ENCODE measurements around the gene OSTF1. TPM values are rescaled to one million over a fixed set of nuclear protein-coding genes. Genes with fewer than 3 reads are reported as not detected.

Gene OSTF1
- total RNA-seq, 2 donors from 2014 or later: 24.5 to 35.8 TPM

GRCh38 chr9:75108571-75108970 lies 20.3 kb downstream of the OSTF1 start:
- no peak overlapping the region for H3K27ac ChIP-seq

DNA sequence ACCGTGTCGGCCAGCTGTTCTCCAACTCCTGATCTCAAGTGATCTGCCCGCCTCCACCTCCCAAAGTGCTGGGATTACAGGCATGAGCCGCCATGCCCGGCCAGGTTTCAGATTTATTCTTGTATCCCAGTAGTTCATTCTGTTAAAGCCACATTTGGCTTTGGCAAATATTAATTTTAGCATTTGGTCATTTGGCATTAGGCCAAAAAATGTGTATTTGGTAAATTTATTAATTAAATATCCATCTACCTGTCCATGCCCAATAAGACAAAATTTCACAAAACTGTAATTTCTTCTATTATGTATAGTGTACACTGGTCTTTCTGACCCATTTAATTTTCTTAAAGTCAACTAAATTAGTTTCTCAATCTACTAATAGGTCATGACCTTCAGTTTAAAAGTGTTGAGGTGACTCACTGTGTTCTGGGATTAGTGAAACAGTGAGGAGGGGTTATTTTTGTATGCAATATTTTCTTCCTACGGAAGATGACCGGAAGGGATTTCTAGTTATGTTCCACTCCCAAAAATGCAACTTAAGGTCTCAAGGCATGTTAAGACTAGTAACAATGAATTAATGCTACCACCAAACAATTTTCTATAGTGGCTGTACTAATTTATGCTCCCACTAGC lies 21.0 kb downstream of the OSTF1 start:
- intact Hi-C loops (cut with DNase I): no loop called here
- TF ChIP-seq POLR2A (IDR thresholded peaks at IDR 0.05) (no peak), POLR2AphosphoS5 (IDR thresholded peaks at IDR 0.05) (no peak), CTCF (IDR thresholded peaks at IDR 0.05) (no peak)
- no peaks in the 10 kb centered on the region for H3K36me3 ChIP-seq
- 95% methylated on average over 7 of the region's 7 CpGs for WGBS
- no peak overlapping the region for H3K4me3 ChIP-seq
- no peak for DNase-seq (ENCODE audit: low spot score)
- H3K4me1 ChIP-seq (replicated peaks): no peaks in the 10 kb centered on the region
- H3K9me3 ChIP-seq: no peaks in the 10 kb centered on the region
- no peak overlapping the region for H3K27ac ChIP-seq
- H3K27me3 ChIP-seq (replicated peaks; ENCODE audit: insufficient read depth): no peaks in the 10 kb centered on the region

More at GRCh38 chr9:75108571-75108970, 20.3 kb downstream of the OSTF1 start:
- H3K4me3 ChIP-seq: no peak overlapping the region
- intact Hi-C loops (cut with DNase I): no loop called here
- no peak for TF ChIP-seq CTCF (IDR thresholded peaks at IDR 0.05)
- no peak for TF ChIP-seq POLR2A (IDR thresholded peaks at IDR 0.05)
- no peak for TF ChIP-seq POLR2AphosphoS5 (IDR thresholded peaks at IDR 0.05)
- H3K4me1 ChIP-seq (replicated peaks): no peaks in the 10 kb centered on the region
- no peaks in the 10 kb centered on the region for H3K27me3 ChIP-seq (replicated peaks; ENCODE audit: insufficient read depth)
- WGBS: 53% methylated on average over 4 of the region's 4 CpGs
- H3K36me3 ChIP-seq: no peaks in the 10 kb centered on the region
- no peaks in the 10 kb centered on the region for H3K9me3 ChIP-seq
- no peak for DNase-seq (ENCODE audit: low spot score)

GRCh38 chr9:75111019-75111622 lies 22.8 kb downstream of the OSTF1 start:
- no peak for DNase-seq (ENCODE audit: low spot score)
- H3K4me3 ChIP-seq: no peak overlapping the region
- H3K36me3 ChIP-seq: no peaks in the 10 kb centered on the region
- no peak overlapping the region for H3K27ac ChIP-seq
- no peaks in the 10 kb centered on the region for H3K27me3 ChIP-seq (replicated peaks; ENCODE audit: insufficient read depth)
- no peaks in the 10 kb centered on the region for H3K9me3 ChIP-seq
- TF ChIP-seq POLR2A (IDR thresholded peaks at IDR 0.05): no peak
- no peak for TF ChIP-seq POLR2AphosphoS5 (IDR thresholded peaks at IDR 0.05)
- no peak for TF ChIP-seq CTCF (IDR thresholded peaks at IDR 0.05)
- intact Hi-C loops (cut with DNase I): no loop called here
- 70% methylated on average over 5 of the region's 5 CpGs for WGBS
- no peaks in the 10 kb centered on the region for H3K4me1 ChIP-seq (replicated peaks)

DNA sequence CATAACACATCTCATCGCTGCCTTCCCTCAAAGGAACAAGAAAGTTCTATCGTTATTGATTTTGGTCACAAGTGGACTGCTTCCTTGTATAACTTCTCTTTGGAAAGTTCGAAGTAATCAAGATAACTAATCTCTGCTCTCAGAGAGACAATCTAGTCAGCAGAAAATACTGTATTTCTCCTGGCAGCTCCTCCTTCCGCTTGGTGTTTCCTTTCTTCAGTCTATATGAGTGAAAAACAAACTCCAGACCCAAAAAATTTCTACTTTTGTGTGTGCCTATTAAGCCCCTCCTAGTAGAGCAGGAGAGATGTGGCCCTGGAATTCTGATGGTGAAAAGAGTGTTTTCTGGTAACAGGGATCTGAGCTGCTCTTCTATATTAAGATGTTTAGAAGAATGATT lies 24.5 kb downstream of the OSTF1 start:
- Histone ChIP-seq H3K4me1 (replicated peaks) (no peaks in the 10 kb centered on the region), H3K27ac (no peak overlapping the region), H3K4me3 (no peak overlapping the region), H3K36me3 (no peaks in the 10 kb centered on the region), H3K27me3 (replicated peaks; ENCODE audit: insufficient read depth) (no peaks in the 10 kb centered on the region), H3K9me3 (no peaks in the 10 kb centered on the region)
- intact Hi-C loops (cut with DNase I): no loop called here
- no peak for DNase-seq (ENCODE audit: low spot score)
- 54% methylated on average over 4 of the region's 4 CpGs for WGBS
- TF ChIP-seq POLR2AphosphoS5 (IDR thresholded peaks at IDR 0.05): no peak

- no peaks in the 10 kb centered on the region for H3K9me3 ChIP-seq
- no peaks in the 10 kb centered on the region for H3K27me3 ChIP-seq (replicated peaks; ENCODE audit: insufficient read depth)
- DNase-seq (ENCODE audit: low spot score): no peak
- intact Hi-C loops (cut with DNase I): no loop called here
- H3K4me1 ChIP-seq (replicated peaks): no peaks in the 10 kb centered on the region
- no peak for TF ChIP-seq POLR2AphosphoS5 (IDR thresholded peaks at IDR 0.05)
- TF ChIP-seq POLR2A (IDR thresholded peaks at IDR 0.05): no peak
- no peak for TF ChIP-seq CTCF (IDR thresholded peaks at IDR 0.05)
- H3K4me3 ChIP-seq: no peak overlapping the region
- 90% methylated on average over 4 of the region's 4 CpGs for WGBS
- no peaks in the 10 kb centered on the region for H3K36me3 ChIP-seq
- H3K27ac ChIP-seq: no peak overlapping the region
These were observed 28.0 kb downstream of the OSTF1 start for GRCh38 chr9:75116306-75116705.

Measured in prostate gland (tissue), 2 donors.